Measurements from ENCODE around the gene GDPD1.
"Not testable (repeated sequence)": the region's sequence is repeated elsewhere in the genome, so short reads cannot be mapped to it uniquely, and the experiment has no call there.

Gene GDPD1

DNA sequence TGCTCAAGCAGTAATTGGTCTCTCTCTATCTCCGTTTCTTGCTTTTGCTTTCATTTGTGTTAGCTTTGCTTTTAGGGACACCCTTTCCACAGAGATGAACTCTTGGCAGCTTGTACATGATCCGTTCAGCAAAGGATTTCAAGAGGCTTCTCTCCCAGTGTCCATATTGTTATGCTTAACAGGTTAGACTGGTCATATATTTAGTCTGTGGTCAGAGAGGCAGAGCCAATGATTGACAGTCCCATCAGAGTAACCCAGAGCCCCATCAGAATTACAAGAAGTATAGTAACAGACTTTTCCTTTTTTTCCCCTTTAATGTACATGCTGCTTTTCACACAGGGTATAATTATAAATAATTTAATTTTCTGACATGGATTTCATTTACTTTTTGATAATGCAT is 34.4 kb downstream of the GDPD1 start:
- peak; percentile 31 for DNase-seq

DNA sequence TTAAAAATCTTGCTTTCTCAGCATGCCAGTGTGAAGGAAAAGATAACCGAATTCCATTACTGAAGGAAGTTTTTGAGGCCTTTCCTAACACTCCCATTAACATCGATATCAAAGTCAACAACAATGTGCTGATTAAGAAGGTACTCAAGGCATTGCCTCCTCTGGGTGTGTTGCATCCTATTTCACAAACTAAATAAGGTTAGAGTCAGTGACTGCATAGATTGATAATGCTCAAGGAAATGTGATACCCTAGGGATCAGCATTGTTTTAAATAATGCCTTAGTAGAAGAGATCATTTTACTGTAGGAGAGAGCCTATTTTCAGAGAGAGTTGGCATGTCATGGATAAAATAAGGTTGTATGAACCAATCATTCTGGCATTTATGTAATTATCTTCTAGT is 36.8 kb downstream of the GDPD1 start:
- DNase-seq = peak; percentile 17

DNA sequence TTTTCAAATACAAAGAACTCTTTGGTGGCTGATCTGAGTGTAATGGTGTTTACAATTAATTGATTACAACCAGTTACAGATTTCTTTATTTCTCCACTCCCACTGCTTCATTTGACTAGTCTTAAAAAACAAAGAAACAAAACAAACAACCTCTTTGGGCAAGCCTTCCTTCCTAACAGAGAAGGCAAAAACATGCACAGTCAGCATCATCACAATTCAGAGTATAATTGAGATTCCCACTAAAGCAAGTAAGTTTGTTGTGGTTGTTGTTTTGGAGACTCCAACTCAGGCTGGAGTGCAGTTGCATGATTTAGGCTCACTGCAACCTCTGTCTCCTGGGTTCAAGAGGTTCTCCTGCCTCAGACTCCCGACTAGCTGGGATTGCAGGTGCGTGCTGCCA is 40.4 kb downstream of the GDPD1 start:
- DNase-seq = no peak

DNA sequence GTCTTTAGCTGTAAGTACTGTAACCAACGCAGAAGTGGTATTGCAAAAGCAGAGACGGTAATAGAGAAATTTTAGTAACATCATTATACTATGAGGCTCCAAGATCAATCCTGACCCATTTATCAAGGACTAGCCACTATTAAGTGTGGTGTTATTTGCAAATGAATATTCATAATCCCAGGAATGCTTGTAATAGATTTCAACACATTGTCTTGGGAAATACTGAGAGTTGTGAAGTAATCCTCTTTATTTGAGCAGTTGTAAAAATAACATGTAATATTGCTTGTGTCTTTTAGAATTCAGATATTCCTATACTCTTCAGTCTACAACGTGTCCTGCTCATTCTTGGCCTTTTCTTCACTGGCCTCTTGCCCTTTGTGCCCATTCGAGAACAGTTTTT is 46.4 kb downstream of the GDPD1 start:
- DNase-seq = no peak

DNA sequence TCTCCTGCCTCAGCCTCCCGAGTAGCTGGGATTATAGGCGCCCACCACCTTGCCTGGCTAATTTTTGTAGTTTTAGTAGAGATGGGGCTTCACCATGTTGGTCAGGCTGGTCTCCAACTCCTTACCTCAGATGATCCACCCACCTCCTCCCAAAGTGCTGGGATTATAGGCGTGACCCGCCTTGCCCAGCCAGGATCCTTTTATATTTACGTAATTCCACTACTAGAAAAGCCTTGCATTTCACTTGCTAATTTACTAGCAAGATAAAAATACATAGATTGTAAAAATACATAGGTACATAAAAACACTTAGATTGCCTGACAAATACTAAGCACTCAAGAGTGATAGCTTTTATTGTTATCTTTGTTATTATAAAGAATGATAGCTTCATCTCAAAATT is 47.5 kb downstream of the GDPD1 start:
- DNase-seq = no peak

DNA sequence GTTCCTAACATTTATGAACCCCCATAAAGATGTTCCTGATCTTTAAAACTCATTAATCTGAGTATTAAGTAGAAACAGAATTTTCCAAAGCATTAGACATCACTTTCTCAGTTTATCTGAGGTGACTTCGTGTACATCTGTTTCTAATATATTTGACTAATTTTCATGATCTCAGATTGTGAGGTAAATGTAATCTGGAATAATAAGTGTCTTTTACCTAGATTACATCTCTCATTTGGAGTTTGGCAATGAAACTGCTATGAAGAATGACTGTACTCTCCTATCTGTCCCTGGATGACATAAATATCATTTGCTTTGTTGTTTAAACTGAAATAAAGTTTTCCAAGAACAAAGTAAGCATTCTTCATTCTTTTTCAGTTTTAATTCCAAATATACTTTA is 55.3 kb downstream of the GDPD1 start:
- DNase-seq = no peak

DNA sequence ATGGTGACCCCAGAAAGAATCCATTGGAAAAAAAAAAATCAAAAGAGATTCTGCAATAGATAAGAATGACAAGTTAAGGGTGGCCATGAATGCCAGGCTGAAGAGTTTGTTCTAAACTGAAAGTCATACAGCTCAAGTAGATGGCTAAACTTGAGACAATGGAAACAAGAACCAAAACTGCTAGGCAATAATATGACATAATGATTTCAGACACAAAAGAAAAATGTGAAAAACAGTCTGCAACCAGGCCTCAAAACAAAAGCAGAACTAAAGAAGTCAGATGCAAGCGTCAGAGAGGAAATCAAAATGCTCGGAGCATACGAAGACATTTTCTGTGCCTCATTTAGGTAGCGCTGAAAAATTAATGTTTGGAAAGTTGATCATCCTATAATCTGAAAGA is 56.7 kb downstream of the GDPD1 start:
- DNase-seq = no peak

DNA sequence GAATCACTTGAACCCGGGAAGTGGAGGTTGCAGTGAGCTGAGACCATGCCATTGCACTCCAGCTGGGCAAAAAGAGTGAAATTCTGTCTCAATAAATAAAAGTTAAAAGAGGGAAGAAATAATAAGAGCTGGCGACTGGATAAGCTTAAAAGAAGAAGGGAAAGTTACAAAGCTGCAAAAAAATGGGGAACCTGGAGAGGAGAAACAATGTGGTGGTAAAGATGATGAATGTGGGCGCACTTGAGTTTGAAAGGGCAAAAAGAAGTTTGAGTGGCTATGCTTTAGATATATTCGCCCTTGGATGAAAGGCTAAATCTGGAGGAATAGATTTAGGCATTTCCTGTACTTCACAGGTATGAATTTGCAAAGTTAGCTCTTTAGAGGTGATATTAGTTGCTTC is 58.1 kb downstream of the GDPD1 start:
- DNase-seq = no peak

DNA sequence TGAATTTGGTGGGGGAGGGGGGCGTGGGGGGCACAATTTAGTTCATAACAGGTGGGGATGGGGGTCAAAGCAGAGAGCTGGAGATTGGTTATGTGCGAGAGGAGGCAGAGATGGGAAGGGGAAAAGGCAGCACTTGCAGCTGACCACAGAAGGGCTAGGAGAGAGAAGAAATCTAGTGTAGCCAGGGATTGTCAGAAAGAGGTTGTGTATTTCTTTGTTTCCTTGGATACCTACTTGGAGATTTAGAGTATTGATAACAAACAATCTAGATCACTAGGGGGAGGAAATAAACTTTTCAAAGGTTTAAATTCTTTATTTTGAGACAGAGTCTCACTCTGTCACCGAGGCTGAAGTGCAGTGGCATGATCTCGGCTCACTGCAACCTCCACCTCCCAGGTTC is 64.0 kb downstream of the GDPD1 start:
- no peak for DNase-seq

DNA sequence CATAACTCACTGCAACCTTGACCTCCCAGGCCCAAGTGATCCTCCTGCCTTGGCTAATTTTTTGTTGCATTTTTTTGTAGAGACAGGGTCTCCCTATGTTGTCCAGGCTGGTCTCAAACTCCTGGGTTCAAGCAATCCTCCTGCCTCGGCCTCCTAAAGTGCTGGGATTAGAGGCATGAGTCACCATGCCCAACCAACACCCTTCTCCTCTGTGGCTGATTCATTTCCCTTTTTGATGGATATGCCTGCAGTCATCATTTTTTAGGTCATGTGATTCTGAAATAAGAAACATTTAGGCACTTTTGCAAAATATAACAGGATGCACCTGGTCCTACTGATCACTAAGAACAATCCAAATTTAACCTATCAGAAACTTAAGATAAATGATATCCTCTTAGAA is 67.1 kb downstream of the GDPD1 start:
- no peak for DNase-seq

DNA sequence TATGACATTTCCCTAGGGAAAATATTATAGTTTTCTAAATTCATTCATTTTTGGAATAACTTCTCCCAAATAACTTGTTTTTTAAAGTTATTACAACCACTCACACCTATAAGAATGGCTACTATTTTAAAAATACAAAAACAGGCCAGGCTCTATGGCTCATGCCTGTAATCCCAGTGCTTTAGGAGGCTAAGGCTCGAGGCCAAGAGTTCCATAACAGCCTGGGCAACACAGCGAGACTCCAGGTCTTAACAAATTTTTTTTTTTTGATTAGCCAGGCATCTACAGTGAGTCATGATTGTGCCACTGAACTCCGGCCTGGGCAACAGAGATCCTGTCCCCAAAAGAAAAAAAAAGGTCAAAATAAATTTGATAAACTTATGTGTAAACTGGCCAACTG is 67.6 kb downstream of the GDPD1 start:
- DNase-seq = no peak

DNA sequence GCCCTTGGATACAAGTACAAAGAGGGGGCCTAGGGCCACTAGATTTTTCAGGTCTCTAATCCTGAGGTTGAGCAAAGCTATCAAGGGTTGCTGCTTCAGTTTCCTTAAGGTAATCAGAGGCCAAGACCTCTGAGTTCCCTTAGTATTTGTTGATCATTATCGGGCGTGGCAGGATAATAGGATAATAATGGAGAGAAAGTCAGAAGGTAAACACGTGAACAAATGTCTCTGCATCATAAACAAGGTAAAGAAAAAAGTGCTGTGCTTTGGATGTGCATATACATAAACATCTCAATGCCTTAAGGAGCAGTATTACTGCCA is 69.6 kb downstream of the GDPD1 start:
- DNase-seq = peak; percentile 33

DNA sequence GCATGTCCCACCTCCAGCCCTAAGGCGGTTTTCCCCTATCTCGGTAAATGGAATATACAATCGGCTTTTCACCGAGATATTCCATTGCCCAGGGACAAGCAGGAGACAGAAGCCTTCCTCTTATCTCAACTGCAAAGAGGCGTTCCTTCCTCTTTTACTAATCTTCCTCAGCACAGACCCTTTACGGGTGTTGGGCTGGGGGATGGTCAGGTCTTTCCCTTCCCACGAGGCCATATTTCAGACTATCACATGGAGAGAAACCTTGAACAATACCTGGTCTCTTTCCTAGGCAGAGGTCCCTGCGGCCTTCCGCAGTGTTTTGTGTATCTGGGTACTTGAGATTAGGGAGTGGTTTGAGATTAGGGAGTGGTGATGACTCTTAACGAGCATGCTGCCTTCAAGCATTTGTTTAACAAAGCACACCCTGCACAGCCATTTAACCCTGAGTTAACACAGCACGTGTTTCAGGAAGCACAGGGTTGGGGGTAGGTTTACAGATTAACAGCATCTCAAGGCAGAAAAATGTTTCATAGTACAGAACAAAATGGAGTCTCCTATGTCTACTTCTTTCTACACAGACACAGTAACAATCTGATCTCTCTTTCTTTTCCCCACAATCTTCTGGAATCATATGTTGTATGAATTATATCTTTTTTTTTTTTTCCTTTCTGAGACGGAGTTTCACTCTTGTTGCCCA is 70.1 kb downstream of the GDPD1 start:
- DNase-seq = peak; percentile 65

DNA sequence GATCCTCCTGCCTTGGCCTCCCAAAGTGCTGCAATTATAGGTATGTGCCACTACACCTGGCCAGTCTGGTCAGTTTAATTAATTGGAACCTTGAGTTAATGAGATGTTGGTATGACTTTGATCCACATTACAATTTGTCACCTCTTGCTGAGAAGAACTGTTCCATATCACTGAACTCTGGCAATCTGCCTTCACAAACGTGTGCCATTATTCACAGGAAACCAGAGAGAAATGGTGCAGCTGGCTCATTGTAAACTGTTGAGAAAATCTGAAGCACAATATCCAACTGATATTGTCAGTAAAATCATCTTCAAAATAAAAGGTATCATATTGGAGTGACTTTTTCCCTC is 71.8 kb downstream of the GDPD1 start:
- no peak for DNase-seq

DNA sequence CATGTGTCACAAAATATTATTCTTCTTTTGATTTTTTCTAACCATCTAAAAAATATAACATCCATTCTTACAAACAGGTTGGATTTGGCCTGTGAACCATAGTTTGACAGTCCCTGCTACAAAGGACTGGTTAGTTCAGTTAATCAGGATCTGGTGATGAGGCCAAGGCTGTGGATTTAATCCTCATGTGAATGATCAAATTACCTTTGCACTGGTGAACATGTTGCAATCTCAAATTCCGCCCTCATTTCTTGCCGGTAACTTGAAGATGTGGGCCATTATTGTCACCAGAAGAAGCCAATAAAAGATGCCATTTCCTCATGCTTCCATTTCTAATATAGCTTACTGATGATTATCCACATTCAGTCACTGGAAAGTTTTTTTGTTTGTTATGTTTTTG is 75.9 kb downstream of the GDPD1 start:
- no peak for DNase-seq

DNA sequence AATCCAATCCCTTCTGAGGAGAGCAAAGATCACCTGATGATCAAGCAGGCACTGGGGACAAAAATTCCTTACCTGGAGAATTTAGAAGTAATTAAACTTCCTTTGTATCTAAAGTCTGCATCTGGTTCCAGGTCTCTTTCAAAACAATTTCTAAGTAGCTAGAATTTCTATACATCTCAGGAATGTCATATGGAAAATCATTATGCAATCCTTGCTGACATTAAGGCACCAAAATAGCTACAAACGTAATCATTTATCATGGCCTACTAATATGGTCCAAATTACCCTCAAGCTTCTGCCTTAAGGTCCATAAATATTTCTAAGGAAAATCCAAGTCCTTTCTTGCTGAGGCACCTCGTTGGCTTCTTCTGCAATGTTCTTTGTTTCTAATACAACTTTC is 78.2 kb downstream of the GDPD1 start:
- DNase-seq = no peak

DNA sequence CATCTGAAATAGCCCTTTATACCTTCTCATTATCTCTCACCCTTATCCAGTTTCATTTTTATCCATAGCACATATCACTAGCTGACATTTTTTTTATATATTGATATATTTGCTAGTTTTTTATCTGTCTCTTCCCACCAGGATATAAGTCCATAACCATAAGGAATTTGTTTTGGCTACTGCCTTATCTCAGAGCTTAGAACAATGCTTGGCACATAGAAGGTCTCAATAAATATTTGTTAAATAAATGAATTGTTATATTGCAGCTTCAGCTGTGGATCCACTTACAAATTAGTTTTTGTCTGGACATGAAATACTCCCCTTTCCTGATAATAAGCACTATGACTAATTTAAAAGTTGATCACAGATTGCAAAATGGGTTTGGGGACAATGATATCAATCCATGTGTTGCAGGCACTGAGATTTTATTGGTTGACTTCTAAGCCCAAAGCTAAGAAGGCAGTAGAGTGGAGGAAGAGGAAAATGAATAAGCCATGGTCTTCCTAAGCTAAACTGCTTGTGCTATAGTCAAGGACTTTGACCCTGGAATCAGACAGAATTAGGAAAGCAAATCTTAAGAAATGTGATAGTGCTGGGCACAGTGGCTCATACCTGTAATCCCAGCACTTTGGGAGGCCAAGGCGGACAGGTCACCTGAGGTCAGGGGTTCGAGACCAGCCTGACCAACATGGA is 79.2 kb downstream of the GDPD1 start:
- DNase-seq = no peak

DNA sequence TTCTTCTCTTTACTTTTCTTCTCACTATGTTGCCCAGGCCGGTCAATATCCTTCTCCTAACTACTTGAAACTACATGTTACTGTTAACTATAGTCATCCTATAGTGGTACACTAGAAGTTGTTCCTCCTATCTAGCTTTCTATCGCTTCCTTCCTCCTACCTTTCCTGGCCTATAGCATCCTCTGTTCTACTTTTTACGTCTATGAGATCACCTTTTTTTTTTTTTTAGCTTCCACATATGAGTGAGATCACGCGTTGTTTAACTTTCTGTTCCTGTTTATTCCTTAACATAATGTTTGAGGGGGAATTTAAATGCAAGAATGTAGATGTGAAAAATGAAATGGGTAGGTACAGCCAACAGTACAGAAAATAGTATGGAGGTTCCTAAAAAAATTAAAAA is 80.6 kb downstream of the GDPD1 start:
- no peak for DNase-seq

DNA sequence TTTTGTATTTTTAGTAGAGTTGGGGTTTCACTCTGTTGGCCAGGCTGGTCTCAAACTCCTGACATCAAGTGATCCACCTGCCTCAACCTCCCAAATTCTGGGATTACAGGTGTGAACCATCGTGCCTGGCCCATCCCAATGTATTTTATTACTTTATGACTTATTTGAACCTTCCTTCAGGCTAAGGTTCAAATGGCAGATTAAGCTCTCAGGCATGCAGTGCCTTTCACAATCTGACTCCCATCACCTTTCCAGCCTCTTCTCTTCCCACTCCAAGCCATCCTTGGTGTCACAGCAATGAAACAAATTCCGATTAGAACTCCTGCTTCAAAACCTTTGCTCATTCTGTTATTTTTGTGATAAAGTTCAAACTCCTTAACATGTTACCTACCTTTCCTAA is 84.5 kb downstream of the GDPD1 start:
- DNase-seq = no peak

DNA sequence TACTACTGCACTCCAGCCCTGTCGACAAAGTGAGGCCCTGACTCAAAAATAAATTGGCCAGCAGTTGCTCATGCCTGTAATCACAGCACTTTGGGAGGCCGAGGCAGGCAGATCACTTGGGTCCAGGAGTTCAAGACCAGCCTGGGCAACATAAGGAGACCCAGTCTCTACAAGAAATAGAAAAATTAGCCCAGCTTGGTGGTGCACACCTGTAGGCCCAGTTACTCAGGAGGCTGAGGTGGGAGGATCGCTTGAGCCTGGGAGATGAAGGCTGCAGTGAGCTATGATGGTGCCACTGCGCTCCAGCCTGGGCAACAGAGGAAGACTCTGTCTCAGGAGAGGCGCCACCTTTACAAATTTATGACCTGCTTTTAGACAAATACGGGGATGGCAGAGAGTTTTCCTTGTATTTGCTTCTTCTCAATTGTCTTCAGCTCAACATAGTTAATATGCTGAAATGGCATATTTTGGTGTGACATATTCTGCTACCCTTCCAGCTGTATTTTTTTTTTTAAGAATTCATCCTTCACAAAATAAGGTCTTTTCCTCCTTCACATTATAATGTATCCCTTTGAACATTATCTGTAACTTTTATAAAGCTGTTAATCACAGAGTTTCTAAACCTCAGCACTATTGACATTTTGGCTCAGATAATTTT is 90.1 kb downstream of the GDPD1 start:
- no peak for DNase-seq

DNA sequence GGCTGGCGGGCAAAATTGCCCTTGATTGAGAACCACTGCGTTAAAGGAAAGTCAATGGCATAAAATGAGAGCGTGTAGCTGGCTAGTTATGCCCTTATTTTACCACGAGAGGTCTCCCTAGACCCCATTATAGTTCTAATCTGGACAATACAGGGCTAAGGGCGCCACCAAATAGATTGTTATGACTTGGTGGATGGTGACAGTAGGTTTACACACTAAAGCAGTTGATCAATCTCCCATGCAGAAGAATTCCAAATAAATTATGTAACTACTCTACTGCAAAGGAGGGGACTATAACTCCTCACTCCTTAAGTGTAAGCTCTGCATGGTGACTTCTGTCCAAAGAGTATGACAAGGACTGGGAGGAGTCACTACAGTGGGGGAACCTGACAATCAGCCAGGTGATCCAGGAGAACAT is 90.7 kb downstream of the GDPD1 start:
- peak; percentile 91 for DNase-seq

DNA sequence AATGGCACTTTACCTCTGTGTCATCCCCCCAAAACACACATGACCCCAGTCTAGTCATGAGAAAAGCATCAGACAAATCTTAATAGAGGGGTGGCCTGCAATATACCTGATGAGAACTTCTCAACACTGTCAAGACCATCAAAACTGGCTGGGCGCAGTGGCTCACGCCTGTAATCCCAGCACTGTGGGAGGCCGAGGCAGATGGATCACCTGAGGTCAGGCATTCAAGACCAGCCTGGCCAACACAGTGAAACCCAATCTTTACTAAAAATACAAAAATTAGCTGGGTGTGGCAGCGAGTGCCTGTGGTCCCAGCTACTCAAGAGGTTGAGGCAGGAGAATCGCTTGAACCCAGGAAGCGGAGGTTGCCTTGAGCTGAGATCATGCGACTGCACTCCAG is 91.2 kb downstream of the GDPD1 start:
- DNase-seq = not testable (repeated sequence)

DNA sequence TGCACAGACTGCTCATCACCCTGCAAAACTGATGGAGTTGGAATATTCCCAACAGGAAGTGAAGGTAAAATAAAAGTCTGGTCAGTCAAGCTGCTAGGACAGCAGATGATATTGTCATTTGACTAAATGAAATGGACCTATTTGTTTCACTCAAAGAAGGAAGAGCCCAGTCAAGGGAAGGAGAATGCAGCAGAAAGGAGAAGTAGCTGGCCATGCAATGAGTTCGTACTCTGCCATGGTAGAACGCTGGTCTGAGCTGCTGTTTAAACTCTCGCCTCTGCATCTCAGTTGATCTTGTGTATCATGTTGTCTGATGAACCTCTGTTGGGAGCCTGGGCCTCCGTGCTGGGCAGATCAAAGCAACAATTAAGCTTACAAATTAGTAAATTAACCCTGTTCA is 95.6 kb downstream of the GDPD1 start:
- no peak for DNase-seq

Data from NCI-H510A treated with DMSO at 0.1 percent for 48 hours (cell line).